ENCODE results near the gene GNAO1. TPM values are rescaled to one million over a fixed set of nuclear protein-coding genes. Genes with fewer than 3 reads are reported as not detected.

GNAO1 gene
- polyA plus RNA-seq, 1 experiment: 10.8 TPM

DNA sequence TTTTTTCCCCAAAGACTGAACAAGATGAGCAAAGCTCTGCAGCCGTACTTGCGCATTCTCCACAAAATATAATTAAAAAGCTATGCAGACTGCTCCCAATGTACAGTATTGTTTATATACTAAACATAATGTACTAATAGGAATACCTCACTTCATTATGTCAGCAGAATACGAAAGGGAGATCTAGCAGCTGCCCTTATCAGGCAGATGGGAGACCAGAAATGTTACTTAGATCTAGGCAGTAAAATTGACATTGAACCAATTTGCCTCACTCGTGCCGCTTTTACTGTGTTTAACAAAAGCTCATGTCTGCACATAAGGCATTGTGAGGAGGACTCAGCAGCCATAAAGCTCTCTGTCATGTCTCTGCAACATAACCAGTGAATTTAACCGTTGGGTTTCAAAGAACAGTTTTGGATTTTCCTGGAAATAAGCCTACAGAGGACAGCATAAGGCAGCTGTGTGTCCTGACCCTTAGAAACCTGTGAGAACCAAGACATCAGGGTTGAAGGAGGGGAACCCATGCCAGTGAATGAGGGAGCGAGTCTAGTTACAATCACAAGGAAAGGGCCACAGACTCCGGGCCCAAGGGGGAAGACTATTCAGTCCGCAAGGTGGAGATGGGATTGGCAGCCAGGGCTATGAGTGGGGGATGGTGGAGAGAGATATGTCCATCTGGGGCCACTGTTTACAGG, 71.4 kb downstream of the GNAO1 start:
- no peaks in the 10 kb centered on the region for H3K36me3 ChIP-seq (ENCODE audit: control insufficient read depth, insufficient read depth, low read length)
- no peak for DNase-seq (ENCODE audit: low read depth)
- H3K27me3 ChIP-seq (ENCODE audit: control insufficient read depth, insufficient read depth, low read length): no peaks in the 10 kb centered on the region
- CTCF ChIA-PET: interaction anchor here (1.5 to 2.2 kb wide), 2 partner anchors 10 to 15 kb away, joined by 3 to 5 read pairs; no protein-coding TSS in a partner anchor
- TF ChIP-seq, protein P1, sequence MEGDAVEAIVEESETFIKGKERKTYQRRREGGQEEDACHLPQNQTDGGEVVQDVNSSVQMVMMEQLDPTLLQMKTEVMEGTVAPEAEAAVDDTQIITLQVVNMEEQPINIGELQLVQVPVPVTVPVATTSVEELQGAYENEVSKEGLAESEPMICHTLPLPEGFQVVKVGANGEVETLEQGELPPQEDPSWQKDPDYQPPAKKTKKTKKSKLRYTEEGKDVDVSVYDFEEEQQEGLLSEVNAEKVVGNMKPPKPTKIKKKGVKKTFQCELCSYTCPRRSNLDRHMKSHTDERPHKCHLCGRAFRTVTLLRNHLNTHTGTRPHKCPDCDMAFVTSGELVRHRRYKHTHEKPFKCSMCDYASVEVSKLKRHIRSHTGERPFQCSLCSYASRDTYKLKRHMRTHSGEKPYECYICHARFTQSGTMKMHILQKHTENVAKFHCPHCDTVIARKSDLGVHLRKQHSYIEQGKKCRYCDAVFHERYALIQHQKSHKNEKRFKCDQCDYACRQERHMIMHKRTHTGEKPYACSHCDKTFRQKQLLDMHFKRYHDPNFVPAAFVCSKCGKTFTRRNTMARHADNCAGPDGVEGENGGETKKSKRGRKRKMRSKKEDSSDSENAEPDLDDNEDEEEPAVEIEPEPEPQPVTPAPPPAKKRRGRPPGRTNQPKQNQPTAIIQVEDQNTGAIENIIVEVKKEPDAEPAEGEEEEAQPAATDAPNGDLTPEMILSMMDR (IDR thresholded peaks at IDR 0.05; ENCODE audit: insufficient read depth, low read depth, low read length): no peak
- H3K4me3 ChIP-seq (ENCODE audit: low read depth, low read length): no peak overlapping the region
- POLR2A ChIA-PET: no interaction called here

GRCh38 chr16:56263711-56264608, 72.7 kb downstream of the GNAO1 start:
- DNase-seq (ENCODE audit: low read depth): no peak
- Histone ChIP-seq H3K27me3 (ENCODE audit: control insufficient read depth, insufficient read depth, low read length) (no peaks in the 10 kb centered on the region), H3K4me3 (ENCODE audit: low read depth, low read length) (no peak overlapping the region), H3K36me3 (ENCODE audit: control insufficient read depth, insufficient read depth, low read length) (no peaks in the 10 kb centered on the region)
- POLR2A ChIA-PET: no interaction called here
- CTCF ChIA-PET: interaction anchor here (1.4 to 2.7 kb wide), 3 partner anchors 16 to 33 kb away, joined by 3 to 10 read pairs (median 4); no protein-coding TSS in a partner anchor
- TF ChIP-seq, protein P1 (IDR thresholded peaks at IDR 0.05; ENCODE audit: insufficient read depth, low read depth, low read length): no peak

GRCh38 chr16:56264609-56264972, 73.3 kb downstream of the GNAO1 start:
- H3K36me3 ChIP-seq (ENCODE audit: control insufficient read depth, insufficient read depth, low read length): no peaks in the 10 kb centered on the region
- no peaks in the 10 kb centered on the region for H3K27me3 ChIP-seq (ENCODE audit: control insufficient read depth, insufficient read depth, low read length)
- TF ChIP-seq, protein P1 (IDR thresholded peaks at IDR 0.05; ENCODE audit: insufficient read depth, low read depth, low read length): no peak
- POLR2A ChIA-PET: no interaction called here
- DNase-seq (ENCODE audit: low read depth): no peak
- CTCF ChIA-PET: interaction anchor here (1.4 to 2.7 kb wide), 2 partner anchors 17 to 33 kb away, joined by 4 to 10 read pairs; no protein-coding TSS in a partner anchor
- H3K4me3 ChIP-seq (ENCODE audit: low read depth, low read length): no peak overlapping the region

DNA sequence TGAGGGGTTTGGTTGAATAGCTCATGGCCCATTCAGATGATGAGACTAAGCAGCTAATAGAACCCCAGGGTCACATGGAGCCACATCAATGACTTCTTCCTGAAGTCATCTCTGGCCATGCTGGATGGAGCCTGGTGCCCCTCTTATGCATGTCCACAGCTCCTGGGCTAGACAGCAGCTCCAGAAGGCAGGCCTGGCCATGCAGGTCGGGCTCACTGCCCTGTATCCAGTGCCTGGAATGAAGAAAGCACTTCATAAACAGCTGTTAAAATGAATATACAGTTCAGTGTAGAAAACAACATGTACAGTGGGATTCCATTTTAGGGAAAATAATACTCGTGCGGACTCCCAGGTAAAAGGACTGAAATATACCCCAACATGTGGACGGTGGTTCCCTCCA, 73.9 kb downstream of the GNAO1 start:
- CTCF ChIA-PET: interaction anchor here (1.1 to 2.7 kb wide), 4 partner anchors 9 to 32 kb away, joined by 3 to 10 read pairs (median 4); no protein-coding TSS in a partner anchor
- no peak overlapping the region for H3K4me3 ChIP-seq (ENCODE audit: low read depth, low read length)
- no peaks in the 10 kb centered on the region for H3K36me3 ChIP-seq (ENCODE audit: control insufficient read depth, insufficient read depth, low read length)
- TF ChIP-seq, protein P1 (IDR thresholded peaks at IDR 0.05; ENCODE audit: insufficient read depth, low read depth, low read length): no peak
- DNase-seq (ENCODE audit: low read depth): no peak
- H3K27me3 ChIP-seq (ENCODE audit: control insufficient read depth, insufficient read depth, low read length): no peaks in the 10 kb centered on the region
- POLR2A ChIA-PET: no interaction called here

DNA sequence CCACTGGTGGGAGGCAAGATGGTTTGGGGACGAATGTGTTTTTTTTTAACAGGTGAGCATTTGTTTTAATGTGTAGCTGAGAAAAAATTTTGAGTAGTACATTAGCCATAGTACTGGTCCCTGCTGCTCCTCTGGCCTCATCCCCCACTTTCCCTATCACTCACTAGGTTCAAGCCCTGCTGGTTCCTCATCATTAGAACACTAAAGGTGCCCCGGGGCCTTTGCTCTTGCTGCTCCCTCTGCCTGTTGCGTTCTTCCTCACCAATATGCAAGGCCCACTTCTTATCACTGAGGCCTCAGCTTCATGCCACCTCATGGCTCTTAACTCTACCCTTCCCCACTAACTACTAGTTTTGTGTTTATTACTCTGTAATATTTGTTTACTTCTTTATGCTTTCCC, 74.5 kb downstream of the GNAO1 start:
- ChIA-PET POLR2A (no interaction called here), CTCF (interaction anchor here (1.1 to 2.7 kb wide), 4 partner anchors 9 to 31 kb away, joined by 3 to 10 read pairs (median 4); no protein-coding TSS in a partner anchor)
- H3K27me3 ChIP-seq (ENCODE audit: control insufficient read depth, insufficient read depth, low read length): no peaks in the 10 kb centered on the region
- TF ChIP-seq, protein P1 (IDR thresholded peaks at IDR 0.05; ENCODE audit: insufficient read depth, low read depth, low read length): no peak
- DNase-seq (ENCODE audit: low read depth): no peak
- H3K4me3 ChIP-seq (ENCODE audit: low read depth, low read length): no peak overlapping the region
- no peaks in the 10 kb centered on the region for H3K36me3 ChIP-seq (ENCODE audit: control insufficient read depth, insufficient read depth, low read length)

All from BJ (cell line).